H1 (cell line): ENCODE results near the gene CPED1. TPM values are rescaled to one million over a fixed set of nuclear protein-coding genes. Genes with fewer than 3 reads are reported as not detected.

Experiments used
- CTCF ChIA-PET: fragments of 300-600 bp; sonication (Branson Sonifier 250); formaldehyde crosslinking; loops from one replicate; lab custom pipeline; 2021; ENCODE audit not compliant: partially characterized antibody; lab: Charles Lee
- POLR2A ChIA-PET: fragments of 300-600 bp; sonication (Branson Sonifier 250); formaldehyde crosslinking; loops from one replicate; lab custom pipeline; 2021; ENCODE audit warnings: inconsistent platforms; ENCODE audit not compliant: partially characterized antibody; lab: Charles Lee
- DNase-seq, 2 experiments: peaks; one replicate each; pipeline versions ENCODE4 v3.0.0 to v3.0.0-alpha.2; 2010 to 2022; ENCODE audit warnings: low spot score in 2 of 2, low read depth in 1 of 2, mixed read lengths in 1 of 2
- FAIRE-seq: peaks from 2 replicates; lab custom pipeline; 2011; peaks lifted over from hg19 to GRCh38; lab: Jason Lieb, UNC
- H2AFZ ChIP-seq: 2 replicates; pipeline ENCODE4 v1.8.1; 2012; ENCODE audit warnings: low read length, inconsistent platforms
- H2AK5ac ChIP-seq: 2 replicates; pipeline ENCODE4 v1.6.1; 2013; ENCODE audit warnings: low read depth, low read length
- H2BK120ac ChIP-seq: replicated peaks from 2 replicates; pipeline ENCODE3; 2013; ENCODE audit warnings: low read depth, low read length, inconsistent platforms
- H2BK12ac ChIP-seq: 2 replicates; pipeline ENCODE4 v1.6.1; 2013; ENCODE audit warnings: low read depth, low read length
- H2BK15ac ChIP-seq: 2 replicates; pipeline ENCODE4 v1.6.1; 2013; ENCODE audit warnings: low read length
- H2BK20ac ChIP-seq: 2 replicates; pipeline ENCODE4 v1.6.1; 2013; ENCODE audit warnings: low read length
- H2BK5ac ChIP-seq: 2 replicates; pipeline ENCODE4 v1.6.1; 2013; ENCODE audit warnings: low read depth, low read length
- H3K14ac ChIP-seq: 2 replicates; pipeline ENCODE4 v1.6.1; 2013; ENCODE audit warnings: inconsistent platforms; ENCODE audit not compliant: insufficient read length
- H3K18ac ChIP-seq: 2 replicates; pipeline ENCODE4 v1.6.1; 2013; ENCODE audit warnings: low read length; ENCODE audit errors: extremely low read depth
- H3K23ac ChIP-seq: 2 replicates; pipeline ENCODE4 v1.6.1; 2013; ENCODE audit warnings: inconsistent platforms; ENCODE audit not compliant: insufficient read length
- H3K23me2 ChIP-seq: 2 replicates; pipeline ENCODE4 v1.6.1; 2013; ENCODE audit warnings: low read depth, low read length
- H3K27ac ChIP-seq: 2 replicates; pipeline ENCODE4 v1.6.1; 2011; ENCODE audit warnings: low read depth, low read length, inconsistent platforms
- H3K27me3 ChIP-seq, 4 experiments: replicated peaks in 1 of 4; 1 replicate in 1 of 4; 2 replicates in 3 of 4; pipeline versions ENCODE4 v1.6.1 to v1.8.1; 2011 to 2013; ENCODE audit warnings: low read length in 3 of 4, mild to moderate bottlenecking in 3 of 4, inconsistent platforms in 2 of 4, mixed read lengths in 2 of 4, moderate library complexity in 1 of 4; ENCODE audit not compliant: control insufficient read depth in 3 of 4, insufficient read depth in 3 of 4; ENCODE audit errors: extremely low read depth in 1 of 4
- H3K36me3 ChIP-seq, 4 experiments: 2 replicates each; pipeline versions ENCODE4 v1.6.1 to v1.8.1; 2011 to 2013; ENCODE audit warnings: mild to moderate bottlenecking in 4 of 4, low read length in 3 of 4, moderate library complexity in 2 of 4, control low read depth in 1 of 4, inconsistent platforms in 1 of 4; ENCODE audit not compliant: insufficient read depth in 4 of 4, control insufficient read depth in 2 of 4
- H3K4ac ChIP-seq: replicated peaks from 2 replicates; pipeline ENCODE3; 2013; ENCODE audit warnings: low read length, low read depth, mixed read lengths, inconsistent platforms; ENCODE audit not compliant: insufficient read length
- H3K4me1 ChIP-seq, 4 experiments: replicated peaks in 1 of 4; 1 replicate in 1 of 4; 2 replicates in 3 of 4; pipeline versions ENCODE4 v1.6.1 to v1.8.1; 2011 to 2013; ENCODE audit warnings: low read length in 3 of 4, inconsistent platforms in 2 of 4, mixed read lengths in 1 of 4; ENCODE audit not compliant: insufficient read depth in 4 of 4, control insufficient read depth in 3 of 4
- H3K4me2 ChIP-seq, 2 experiments: 2 replicates each; pipeline versions ENCODE4 v1.6.1 to v1.8.1; 2011 to 2013; ENCODE audit warnings: low read depth in 2 of 2, low read length in 2 of 2, control low read depth in 1 of 2, inconsistent platforms in 1 of 2, mild to moderate bottlenecking in 1 of 2; ENCODE audit not compliant: insufficient read depth in 1 of 2
- H3K4me3 ChIP-seq, 4 experiments: fragments of 200-600, 300-600 bp in 1 of 4; sonication (generic), shearing (Covaris generic), sonication (Bioruptor Twin) in 1 of 4; 2 replicates each; pipeline versions ENCODE4 v1.5.1 to v1.8.1; 2011 to 2016; ENCODE audit warnings: low read length in 4 of 4, low read depth in 3 of 4, control low read depth in 2 of 4, inconsistent platforms in 2 of 4, mild to moderate bottlenecking in 2 of 4, mixed read lengths in 1 of 4, moderate library complexity in 1 of 4; ENCODE audit not compliant: insufficient read depth in 2 of 4; ENCODE audit errors: extremely low read depth in 1 of 4
- H3K56ac ChIP-seq: replicated peaks from 2 replicates; pipeline ENCODE3; 2013; ENCODE audit warnings: low read depth, mild to moderate bottlenecking, mixed read lengths, low read length, inconsistent platforms; ENCODE audit not compliant: insufficient read length
- H3K79me1 ChIP-seq: 2 replicates; pipeline ENCODE4 v1.6.1; 2013; ENCODE audit warnings: low read depth, low read length, control low read depth
- H3K79me2 ChIP-seq, 2 experiments: 2 replicates each; pipeline versions ENCODE4 v1.6.1 to v1.8.1; 2012 to 2013; ENCODE audit warnings: low read length in 2 of 2, mild to moderate bottlenecking in 2 of 2, inconsistent platforms in 1 of 2; ENCODE audit not compliant: insufficient read depth in 2 of 2, control insufficient read depth in 1 of 2
- H3K9ac ChIP-seq, 4 experiments: replicated peaks in 1 of 4; 1 replicate in 1 of 4; 2 replicates in 3 of 4; pipeline versions ENCODE4 v1.6.1 to v1.8.1; 2011 to 2013; ENCODE audit warnings: low read depth in 3 of 4, low read length in 3 of 4, control low read depth in 2 of 4, mild to moderate bottlenecking in 2 of 4, moderate library complexity in 2 of 4, inconsistent platforms in 1 of 4; ENCODE audit errors: extremely low read depth in 1 of 4
- H3K9me3 ChIP-seq, 2 experiments: 2 replicates each; pipeline versions ENCODE4 v1.6.1 to v1.8.1; 2012 to 2013; ENCODE audit warnings: mild to moderate bottlenecking in 2 of 2, moderate library complexity in 2 of 2, control low read depth in 1 of 2, inconsistent platforms in 1 of 2, low read depth in 1 of 2, low read length in 1 of 2, mixed read lengths in 1 of 2; ENCODE audit not compliant: insufficient read depth in 2 of 2
- H4K20me1 ChIP-seq, 2 experiments: replicated peaks in 1 of 2; 2 replicates each; pipeline versions ENCODE3 to v1.8.1; 2011 to 2013; ENCODE audit warnings: inconsistent platforms in 2 of 2, low read length in 2 of 2, mild to moderate bottlenecking in 1 of 2; ENCODE audit not compliant: insufficient read depth in 2 of 2, control insufficient read depth in 1 of 2
- H4K5ac ChIP-seq: 2 replicates; pipeline ENCODE4 v1.6.1; 2013; ENCODE audit warnings: low read length, low read depth, mixed read lengths, inconsistent platforms; ENCODE audit not compliant: insufficient read length
- H4K8ac ChIP-seq: 2 replicates; pipeline ENCODE4 v1.8.0; 2013; ENCODE audit warnings: mild to moderate bottlenecking, moderate library complexity, low read length, inconsistent platforms; ENCODE audit not compliant: insufficient read depth; ENCODE audit errors: extremely low read depth
- H4K91ac ChIP-seq: replicated peaks from 2 replicates; pipeline ENCODE3; 2013; ENCODE audit warnings: low read length, mixed read lengths, inconsistent platforms; ENCODE audit not compliant: insufficient read length
- CEBPB ChIP-seq: IDR thresholded peaks from 2 replicates; pipeline ENCODE4 v1.6.1; 2012; ENCODE audit warnings: low read depth, low read length
- E2F6 ChIP-seq: IDR thresholded peaks from 2 replicates; pipeline ENCODE4 v1.6.1; 2012; ENCODE audit warnings: inconsistent platforms
- TAF7 ChIP-seq: optimal IDR thresholded peaks from 2 replicates; pipeline ENCODE3; 2011; ENCODE audit warnings: low read depth, mild to moderate bottlenecking, inconsistent platforms, low read length, moderate library complexity, borderline replicate concordance
- WGBS, 2 experiments: shearing (Covaris generic) in 1 of 2; methylation state at CpG; one replicate each; pipeline versions ENCODE4 v1.1.6 to v1.1.7; 2013 to 2015; ENCODE audit warnings: low lambda C conversion rate in 2 of 2, mixed read lengths in 2 of 2, inconsistent platforms in 1 of 2, low coverage in 1 of 2, missing lambda C conversion rate in 1 of 2; ENCODE audit not compliant: insufficient replicate concordance in 2 of 2, insufficient coverage in 1 of 2, insufficient read length in 1 of 2; ENCODE audit errors: extremely low coverage in 1 of 2, missing lambda C conversion rate in 1 of 2; 5-methylcytosine and 5-hydroxymethylcytosine counted together
- polyA plus RNA-seq, 7 experiments: library from polyadenylated mRNA; depleted of rRNA in 3 of 7; stranded (reverse) in 5 of 7; unstranded in 2 of 7; fragments of >200 nt in 5 of 7; fragments of 200-250 nt in 2 of 7; gene quantifications; 1 replicate in 5 of 7; 2 replicates in 1 of 7; 4 replicates in 1 of 7; pipeline versions ENCODE4 v1.2.1 to v1.2.3, GENCODE V29; 2011 to 2013; ENCODE audit warnings: missing spikeins in 2 of 7, mixed read lengths in 2 of 7
- total RNA-seq: library from RNA; stranded (reverse); fragmentation: NEBNext Ultra II Directional; extraction: Animal tissue kit (Norgen Biotek cat#: 25700); gene quantifications from 2 replicates; pipeline ENCODE4 v1.2.1, GENCODE V29; 2021

Gene CPED1
- total and polyA plus RNA-seq, 2 of the 8 experiments (the other 6 are each of a cell fraction or from before 2014, with no cell fraction given), result 0.08 to 0.39 TPM

- H3K4me3 ChIP-seq, result no peak overlapping the region
Observed at GRCh38 chr7:121109145-121109544, 120.6 kb downstream of the CPED1 start.

More at GRCh38 chr7:121109145-121109544, 120.6 kb downstream of the CPED1 start:
- H3K23me2 ChIP-seq, result no peaks in the 10 kb centered on the region
- FAIRE-seq (no peak), DNase-seq (no peak)
- H2BK15ac ChIP-seq, result no peak overlapping the region
- H3K79me1 ChIP-seq, result no peaks in the 10 kb centered on the region
- H2BK120ac ChIP-seq, result no peak overlapping the region
- peaks cover 0 to 2% (median 0%) of the 10 kb centered on the region in 4 experiments; a peak in 1 of 7 replicates for H3K4me1 ChIP-seq
- H2BK5ac ChIP-seq, result no peak overlapping the region
- H3K4me2 ChIP-seq, result no peak overlapping the region
- H4K8ac ChIP-seq, result no peak overlapping the region
- H3K4ac ChIP-seq, result no peak overlapping the region
- ChIA-PET POLR2A (no interaction called here), CTCF (interaction anchor here (0.5 to 3.8 kb wide), 10 partner anchors 10 to 585 kb away, joined by 3 to 33 read pairs (median 6); partner anchors contain the start of gene CPED1)
- no peak overlapping the region for H2BK20ac ChIP-seq
- no peaks in the 10 kb centered on the region for H3K36me3 ChIP-seq
- H2BK12ac ChIP-seq, result no peak overlapping the region
- H4K5ac ChIP-seq, result no peak overlapping the region
- H3K18ac ChIP-seq, result no peak overlapping the region
- H3K79me2 ChIP-seq, result no peaks in the 10 kb centered on the region
- no peak overlapping the region for H3K23ac ChIP-seq
- H2AK5ac ChIP-seq, result no peak overlapping the region
- WGBS, 2 experiments, result 51% methylated on average over 6 of the region's 6 CpGs; no CpG with 5 or more reads in 1 of the 2 experiments
- no peaks in the 10 kb centered on the region for H4K20me1 ChIP-seq
- no peaks in the 10 kb centered on the region for H3K27me3 ChIP-seq
- no peaks in the 10 kb centered on the region for H3K9me3 ChIP-seq
- TF ChIP-seq E2F6 (no peak), TAF7 (no peak), CEBPB (peak; percentile 65)
- H3K56ac ChIP-seq, result no peak overlapping the region
- no peak overlapping the region for H4K91ac ChIP-seq
- H2AFZ ChIP-seq, result no peak overlapping the region
- H3K14ac ChIP-seq, result no peak overlapping the region
- H3K27ac ChIP-seq, result no peak overlapping the region
- no peak overlapping the region for H3K9ac ChIP-seq
